Fibroblast of lung (primary cell): ENCODE results near the gene C12orf43. TPM values are rescaled to one million over a fixed set of nuclear protein-coding genes. Genes with fewer than 3 reads are reported as not detected.

ENCODE experiments used
- DNase-seq, 2 donors: peaks; one replicate each; pipeline versions ENCODE4 v3.0.0 to v3.0.0-alpha.2; 2010; ENCODE audit warnings: low read depth in 2 of 2
- H2AFZ ChIP-seq: 2 replicates; pipeline ENCODE4 v1.5.1; 2012; ENCODE audit warnings: low read length, control low read depth, inconsistent platforms
- H3K27ac ChIP-seq: 2 replicates; pipeline ENCODE4 v1.5.1; 2011; ENCODE audit warnings: low read length, control low read depth; ENCODE audit not compliant: insufficient read depth
- H3K27me3 ChIP-seq: 2 replicates; pipeline ENCODE4 v1.5.1; 2011; ENCODE audit warnings: mild to moderate bottlenecking, low read length; ENCODE audit not compliant: control insufficient read depth, insufficient read depth
- H3K36me3 ChIP-seq: 2 replicates; pipeline ENCODE4 v1.5.1; 2011; ENCODE audit warnings: low read length; ENCODE audit not compliant: control insufficient read depth, insufficient read depth
- H3K4me1 ChIP-seq: 2 replicates; pipeline ENCODE4 v1.5.1; 2011; ENCODE audit warnings: low read length; ENCODE audit not compliant: control insufficient read depth, insufficient read depth; ENCODE audit errors: extremely low read depth
- H3K4me2 ChIP-seq: 2 replicates; pipeline ENCODE4 v1.5.1; 2011; ENCODE audit warnings: low read length, control low read depth; ENCODE audit not compliant: insufficient read depth; ENCODE audit errors: extremely low read depth
- H3K4me3 ChIP-seq, 4 experiments: fragments of 200-600 bp in 1 of 4; sonication (generic) in 1 of 4; replicated peaks in 1 of 4; 2 replicates each; pipeline ENCODE4 v1.5.1; 2011 to 2016; ENCODE audit warnings: low read length in 4 of 4, low read depth in 3 of 4, mild to moderate bottlenecking in 3 of 4, control low read depth in 2 of 4, inconsistent platforms in 1 of 4, mixed read lengths in 1 of 4; ENCODE audit not compliant: insufficient read depth in 1 of 4; ENCODE audit errors: control extremely low read depth in 1 of 4
- H3K79me2 ChIP-seq: 2 replicates; pipeline ENCODE4 v1.5.1; 2012; ENCODE audit warnings: mild to moderate bottlenecking, low read length, inconsistent platforms; ENCODE audit not compliant: control insufficient read depth, insufficient read depth
- H3K9ac ChIP-seq: 2 replicates; pipeline ENCODE4 v1.5.1; 2011; ENCODE audit warnings: mild to moderate bottlenecking, low read length, control low read depth; ENCODE audit not compliant: insufficient read depth
- H3K9me3 ChIP-seq: 2 replicates; pipeline ENCODE4 v1.5.1; 2012; ENCODE audit warnings: low read depth, low read length; ENCODE audit not compliant: control insufficient read depth, insufficient read depth
- H4K20me1 ChIP-seq: 2 replicates; pipeline ENCODE4 v1.5.1; 2011; ENCODE audit warnings: low read length; ENCODE audit not compliant: control insufficient read depth, insufficient read depth; ENCODE audit errors: extremely low read depth
- EZH2 ChIP-seq: IDR thresholded peaks from 2 replicates; pipeline ENCODE4 v1.5.1; 2012; ENCODE audit warnings: low read length, control low read depth, mild to moderate bottlenecking; ENCODE audit errors: missing control alignments
- polyA plus RNA-seq, 2 donors: library from polyadenylated mRNA; depleted of rRNA in 1 of 2; stranded (reverse) in 1 of 2; unstranded in 1 of 2; fragments of >200 nt; gene quantifications; 2 replicates each; pipeline ENCODE4 v1.2.1, GENCODE V29; 2011 to 2012; ENCODE audit warnings: missing spikeins in 1 of 2
- total RNA-seq: library from RNA; depleted of rRNA; stranded (reverse); fragments of >200 nt; gene quantifications from 2 replicates; pipeline ENCODE4 v1.2.1, GENCODE V29; 2014
- TF ChIP-seq, protein P1 (sequence below), 2 donors: IDR thresholded peaks in 1 of 2; conservative IDR thresholded peaks in 1 of 2; 1 replicate in 1 of 2; 2 replicates in 1 of 2; pipeline ENCODE4 v1.5.1; 2011 to 2012; ENCODE audit warnings: low read length in 2 of 2, control low read depth in 1 of 2, inconsistent platforms in 1 of 2, low read depth in 1 of 2, mild to moderate bottlenecking in 1 of 2

Gene C12orf43
- total and polyA plus RNA-seq, 2 donors (not counting 1 experiment from before 2014, with no cell fraction given), result 11.4 to 14.7 TPM

DNA sequence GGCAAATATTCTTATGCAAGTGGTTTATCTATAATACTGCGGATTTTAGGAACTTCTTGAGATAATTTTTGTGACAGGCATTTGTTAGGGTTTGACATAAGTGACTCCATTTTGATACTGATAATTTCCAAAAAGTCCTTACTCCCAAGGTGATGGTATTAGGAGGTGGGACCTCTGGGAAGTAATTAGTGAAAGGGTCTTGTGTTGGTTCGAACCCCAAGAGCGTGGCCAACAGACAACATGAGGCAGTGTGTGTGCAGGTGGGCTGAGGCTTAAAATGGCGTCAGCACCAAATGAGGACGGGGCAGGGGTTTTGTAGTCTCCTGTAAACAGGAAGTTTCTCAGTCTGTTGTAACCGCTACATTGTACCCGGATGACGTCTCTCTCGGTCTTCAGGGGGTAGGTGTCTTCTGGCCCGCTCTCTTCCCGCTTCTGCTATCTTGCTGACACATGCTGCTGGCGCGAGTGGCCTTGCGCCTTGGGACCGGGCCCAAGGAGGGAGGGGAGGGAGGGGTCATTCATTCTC lies 1.7 kb upstream of the C12orf43 start:
- Histone ChIP-seq H3K27ac (no peak overlapping the region), H3K79me2 (peaks cover 4% of the 10 kb centered on the region), H4K20me1 (no peaks in the 10 kb centered on the region), H2AFZ (no peak overlapping the region), H3K27me3 (no peaks in the 10 kb centered on the region), H3K4me1 (no peaks in the 10 kb centered on the region), H3K9ac (no peak overlapping the region), H3K9me3 (no peaks in the 10 kb centered on the region), H3K4me2 (no peak overlapping the region), H3K36me3 (peaks cover 2% of the 10 kb centered on the region), H3K4me3 (no peak overlapping the region)
- no peak for DNase-seq
- TF ChIP-seq, protein P1, sequence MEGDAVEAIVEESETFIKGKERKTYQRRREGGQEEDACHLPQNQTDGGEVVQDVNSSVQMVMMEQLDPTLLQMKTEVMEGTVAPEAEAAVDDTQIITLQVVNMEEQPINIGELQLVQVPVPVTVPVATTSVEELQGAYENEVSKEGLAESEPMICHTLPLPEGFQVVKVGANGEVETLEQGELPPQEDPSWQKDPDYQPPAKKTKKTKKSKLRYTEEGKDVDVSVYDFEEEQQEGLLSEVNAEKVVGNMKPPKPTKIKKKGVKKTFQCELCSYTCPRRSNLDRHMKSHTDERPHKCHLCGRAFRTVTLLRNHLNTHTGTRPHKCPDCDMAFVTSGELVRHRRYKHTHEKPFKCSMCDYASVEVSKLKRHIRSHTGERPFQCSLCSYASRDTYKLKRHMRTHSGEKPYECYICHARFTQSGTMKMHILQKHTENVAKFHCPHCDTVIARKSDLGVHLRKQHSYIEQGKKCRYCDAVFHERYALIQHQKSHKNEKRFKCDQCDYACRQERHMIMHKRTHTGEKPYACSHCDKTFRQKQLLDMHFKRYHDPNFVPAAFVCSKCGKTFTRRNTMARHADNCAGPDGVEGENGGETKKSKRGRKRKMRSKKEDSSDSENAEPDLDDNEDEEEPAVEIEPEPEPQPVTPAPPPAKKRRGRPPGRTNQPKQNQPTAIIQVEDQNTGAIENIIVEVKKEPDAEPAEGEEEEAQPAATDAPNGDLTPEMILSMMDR (conservative IDR thresholded peaks at IDR 0.05 in 1 of 2, IDR thresholded peaks at IDR 0.05 in 1 of 2; ENCODE audit: low read depth in 1 of 2, low read length in 2 of 2), result no peak
- no peak for TF ChIP-seq EZH2

DNA sequence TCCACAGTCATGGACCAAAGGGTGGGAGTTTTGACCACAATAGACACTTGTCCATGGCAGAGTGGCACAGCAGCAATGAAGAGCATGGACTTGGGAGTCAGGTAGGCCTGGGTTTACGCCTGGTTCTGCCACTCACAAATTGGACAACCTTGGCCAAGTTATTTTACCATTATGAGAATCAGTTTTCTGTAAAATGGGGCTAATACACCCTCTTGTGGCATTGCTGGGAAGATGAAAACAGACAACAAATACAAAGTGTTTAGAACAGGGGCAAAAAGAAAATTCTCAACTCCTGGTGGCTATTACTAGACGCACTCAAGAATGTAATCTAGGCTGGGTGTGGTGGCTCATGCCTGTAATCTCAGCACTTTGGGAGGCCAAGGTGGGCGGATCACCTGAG lies 2.6 kb downstream of the C12orf43 start:
- DNase-seq, result no peak
- Histone ChIP-seq H3K79me2 (peaks cover 4% of the 10 kb centered on the region), H3K36me3 (peaks cover 12% of the 10 kb centered on the region), H4K20me1 (no peaks in the 10 kb centered on the region), H3K9me3 (no peaks in the 10 kb centered on the region), H3K4me1 (no peaks in the 10 kb centered on the region), H3K27ac (no peak overlapping the region), H2AFZ (no peak overlapping the region), H3K27me3 (no peaks in the 10 kb centered on the region), H3K9ac (no peak overlapping the region), H3K4me3 (no peak overlapping the region), H3K4me2 (no peak overlapping the region)
- TF ChIP-seq EZH2, result no peak

DNA sequence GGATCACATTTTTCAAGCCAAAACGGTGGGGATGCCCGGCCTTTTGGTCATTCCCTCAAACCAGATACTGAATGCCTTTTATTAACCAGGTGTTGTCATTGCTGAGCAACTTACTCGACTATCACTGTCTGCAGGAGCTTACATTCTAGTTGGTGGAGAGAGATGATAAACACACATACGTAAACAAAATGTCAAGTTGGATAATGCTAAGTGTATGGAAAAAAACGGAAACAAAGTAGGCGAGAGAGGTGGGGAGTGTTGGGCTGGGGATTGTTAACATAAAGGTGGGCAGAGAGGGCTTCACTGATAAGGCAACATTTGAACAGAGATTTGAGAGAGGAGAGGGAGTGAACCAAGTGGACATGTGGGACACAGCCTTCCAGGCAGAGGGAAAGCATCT lies 4.5 kb downstream of the C12orf43 start:
- peaks cover 4% of the 10 kb centered on the region for H3K79me2 ChIP-seq
- H3K4me3 ChIP-seq, result no peak overlapping the region
- TF ChIP-seq, protein P1 (conservative IDR thresholded peaks at IDR 0.05 in 1 of 2, IDR thresholded peaks at IDR 0.05 in 1 of 2; ENCODE audit: low read depth in 1 of 2, low read length in 2 of 2), result no peak
- no peak overlapping the region for H3K27ac ChIP-seq
- DNase-seq, result no peak
- H3K9ac ChIP-seq, result no peak overlapping the region
- H2AFZ ChIP-seq, result no peak overlapping the region
- no peaks in the 10 kb centered on the region for H3K27me3 ChIP-seq
- H3K9me3 ChIP-seq, result no peaks in the 10 kb centered on the region
- H4K20me1 ChIP-seq, result no peaks in the 10 kb centered on the region
- no peaks in the 10 kb centered on the region for H3K4me1 ChIP-seq
- H3K36me3 ChIP-seq, result peaks cover 12% of the 10 kb centered on the region
- H3K4me2 ChIP-seq, result no peak overlapping the region
